Mucosa of gallbladder (tissue), 1 donor: ENCODE results near the gene GRAMD1A. TPM values are rescaled to one million over a fixed set of nuclear protein-coding genes. Genes with fewer than 3 reads are reported as not detected.
A peak's percentile ranks its signal among the peaks of the same experiment; 100 is the strongest.
"Not testable (repeated sequence)": the region's sequence is repeated elsewhere in the genome, so short reads cannot be mapped to it uniquely, and the experiment has no call there.

Experiments used
- DNase-seq: peaks from one replicate; pipeline ENCODE4 v3.0.0-alpha.2; 2020; ENCODE audit warnings: low spot score
- total RNA-seq: library from RNA; stranded (reverse); gene quantifications from one replicate; pipeline ENCODE4 v1.2.1, GENCODE V29; 2021
- donor health status: DM: no; HTN: no; CAD: no.

The GRAMD1A gene
- total RNA-seq, 1 donor from 2014 or later, result 31.7 TPM

- no peak for DNase-seq
Measured at GRCh38 chr19:35002037-35002535, 2.0 kb downstream of the GRAMD1A start.

DNA sequence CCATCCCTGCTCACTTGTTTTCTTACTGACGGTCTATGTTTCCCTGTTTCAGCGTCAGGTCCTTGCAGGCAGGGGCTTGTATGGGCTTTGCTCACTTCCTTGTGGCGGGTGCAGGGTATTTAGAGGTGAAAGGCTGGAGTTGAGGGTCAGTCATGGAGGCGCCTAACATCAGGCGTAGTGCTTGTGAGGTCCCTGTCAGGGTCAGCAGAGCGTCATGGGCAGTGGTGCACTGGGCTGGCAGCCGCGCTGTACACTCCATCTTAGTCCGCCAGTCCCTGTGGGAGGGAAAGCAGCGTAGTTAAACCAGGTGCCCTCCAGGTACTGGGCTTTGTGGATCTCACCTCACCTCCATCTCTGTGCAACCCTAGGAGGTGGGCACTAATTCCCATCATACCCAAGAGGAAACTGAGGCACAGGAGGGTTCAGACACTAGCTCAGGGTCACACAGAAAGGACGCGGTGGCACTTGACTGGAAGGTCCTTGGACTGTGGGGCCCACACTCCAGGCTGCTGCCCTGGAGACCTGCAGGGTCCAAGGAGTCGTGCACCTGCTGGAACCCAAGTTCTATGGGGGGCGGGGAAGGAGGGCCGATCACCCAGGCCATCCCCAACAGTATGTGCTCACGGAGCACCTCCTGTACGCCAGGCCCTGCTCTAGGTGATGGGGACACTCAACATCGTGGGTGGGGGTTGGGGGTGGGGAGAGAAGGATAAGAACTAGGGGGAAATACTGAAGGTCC, 4.6 kb downstream of the GRAMD1A start:
- no peak for DNase-seq

DNA sequence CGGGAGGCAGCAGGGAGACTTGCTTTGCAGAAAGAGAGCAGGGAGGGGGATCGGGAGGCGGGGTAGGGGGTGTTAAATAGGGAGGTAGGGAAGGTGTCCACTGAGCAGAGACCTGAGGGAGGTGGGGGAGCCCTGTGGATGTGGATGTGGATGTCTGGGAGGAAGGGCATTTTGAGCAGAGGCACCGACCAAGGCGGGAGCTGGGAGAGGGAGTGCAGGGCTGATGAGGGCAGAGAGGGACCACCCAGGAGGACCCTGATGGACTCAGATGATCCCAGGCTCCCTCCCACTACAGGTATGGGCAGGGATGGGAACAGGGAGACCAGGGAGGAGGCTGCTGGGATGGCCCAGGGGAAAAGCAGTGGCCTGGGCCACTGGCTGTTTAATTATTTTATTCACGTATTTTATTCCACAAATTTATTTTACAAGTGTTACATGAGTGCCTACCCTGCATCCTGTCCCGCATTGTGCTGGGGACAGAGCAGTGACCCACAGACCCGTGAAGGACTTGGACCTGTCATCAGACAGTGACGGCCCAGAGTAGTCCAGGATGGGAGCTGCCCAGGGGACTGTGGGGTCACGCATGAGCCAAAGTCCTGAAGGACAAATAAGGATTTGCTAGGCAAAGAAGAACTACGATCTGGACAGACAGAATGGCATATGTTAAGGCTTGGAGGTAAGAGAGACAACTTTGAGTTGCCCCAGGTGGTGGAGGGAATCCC, 5.3 kb downstream of the GRAMD1A start:
- no peak for DNase-seq

DNA sequence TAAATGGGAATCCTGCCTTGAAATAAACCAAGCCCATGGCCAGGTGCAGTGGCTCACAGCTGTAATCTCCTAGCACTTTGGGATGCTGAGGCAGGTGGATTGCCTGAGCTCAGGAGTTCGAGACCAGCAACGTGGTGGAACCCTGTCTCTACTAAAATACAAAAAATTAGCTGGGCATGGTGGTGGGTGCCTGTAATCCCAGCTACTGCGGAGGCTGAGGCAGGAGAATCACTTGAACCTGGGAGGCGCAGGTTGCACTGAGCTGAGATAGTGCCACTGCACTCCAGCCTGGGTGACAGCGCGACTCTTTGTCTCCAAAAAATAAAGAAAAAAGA, 5.9 kb downstream of the GRAMD1A start:
- not testable (repeated sequence) for DNase-seq

- peak; percentile 74 for DNase-seq
Measured at GRCh38 chr19:35006342-35006998, 6.3 kb downstream of the GRAMD1A start.

GRCh38 chr19:35006999-35007365, 6.9 kb downstream of the GRAMD1A start:
- no peak for DNase-seq

DNA sequence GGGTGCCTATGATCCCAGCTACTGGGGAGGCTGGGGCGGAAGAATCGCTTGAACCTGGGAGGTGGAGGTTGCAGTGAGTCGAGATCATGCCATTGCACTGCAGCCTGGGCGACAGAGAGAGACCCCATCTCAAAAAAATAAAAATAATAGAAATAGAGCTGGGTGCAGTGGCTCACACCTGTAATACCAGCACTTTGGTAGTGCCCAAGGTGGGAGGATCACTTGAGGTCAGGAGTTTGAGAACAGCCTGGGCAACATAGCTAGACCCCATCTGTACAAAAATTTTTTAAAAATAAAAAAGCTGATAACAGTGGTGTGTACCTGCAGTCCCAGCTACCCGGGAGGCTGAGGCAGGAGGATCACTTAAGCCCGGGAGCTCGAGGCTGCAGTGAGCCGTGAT, 7.3 kb downstream of the GRAMD1A start:
- DNase-seq, result not testable (repeated sequence)

DNA sequence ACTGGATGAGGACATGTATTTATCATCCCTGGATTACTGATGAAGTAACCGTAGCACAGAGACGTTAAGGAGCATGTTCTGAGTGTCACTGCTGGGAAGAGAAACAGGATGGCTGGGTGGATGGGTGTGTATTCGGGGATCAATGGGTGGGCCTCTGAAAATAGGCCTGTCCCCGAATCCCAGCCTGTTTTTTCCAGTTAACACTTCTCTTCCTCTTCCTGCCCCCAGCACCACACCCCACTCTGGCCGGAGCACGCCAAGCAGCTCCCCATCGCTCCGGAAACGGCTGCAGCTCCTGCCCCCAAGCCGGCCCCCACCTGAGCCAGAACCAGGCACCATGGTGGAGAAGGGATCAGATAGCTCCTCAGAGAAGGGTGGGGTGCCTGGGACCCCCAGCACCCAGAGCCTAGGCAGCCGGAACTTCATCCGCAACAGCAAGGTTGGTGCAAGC, 8.8 kb downstream of the GRAMD1A start:
- no peak for DNase-seq

DNA sequence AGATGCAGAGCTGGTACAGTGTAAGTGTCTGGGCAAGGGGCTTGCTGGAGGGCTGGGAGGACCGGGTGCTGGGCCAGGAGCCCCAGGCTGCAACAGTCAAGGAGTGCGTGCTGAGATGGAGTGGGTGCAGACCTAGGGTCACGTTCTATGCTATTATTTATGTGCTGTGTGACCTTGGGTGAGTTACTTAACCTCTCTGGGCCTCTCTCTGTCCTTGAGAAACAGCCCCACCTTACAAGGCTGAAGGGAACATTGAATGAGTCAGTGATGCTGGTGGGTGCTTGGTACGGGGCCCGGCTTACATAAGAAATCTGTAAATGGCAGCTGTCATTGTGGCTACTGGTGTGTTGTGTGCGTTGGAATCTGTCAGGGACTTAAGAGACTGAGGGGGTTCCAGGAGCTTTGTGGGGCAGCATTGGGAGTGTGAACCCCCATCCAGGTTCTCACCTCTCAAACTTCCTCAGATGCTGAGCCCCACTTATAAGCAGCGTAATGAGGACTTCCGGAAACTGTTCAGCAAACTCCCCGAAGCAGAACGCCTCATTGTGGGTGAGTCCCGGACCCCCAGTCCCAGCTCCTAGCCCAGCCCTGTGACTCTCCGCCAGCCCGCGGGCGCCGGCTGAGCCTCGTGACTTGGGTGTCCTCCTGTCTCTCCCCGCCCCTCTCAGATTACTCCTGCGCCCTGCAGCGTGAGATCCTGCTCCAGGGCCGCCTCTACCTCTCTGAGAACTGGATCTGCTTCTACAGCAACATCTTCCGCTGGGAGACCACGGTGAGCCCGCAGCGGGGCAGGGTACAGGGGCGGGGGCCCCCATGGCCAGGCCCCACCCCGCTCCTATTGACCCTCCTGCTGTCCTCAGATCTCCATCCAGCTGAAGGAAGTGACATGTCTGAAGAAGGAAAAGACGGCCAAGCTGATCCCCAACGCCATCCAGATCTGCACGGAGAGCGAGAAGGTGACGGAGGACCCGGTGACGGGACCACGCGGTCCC, 9.6 kb downstream of the GRAMD1A start:
- DNase-seq, result no peak

- DNase-seq, result no peak
Measured at GRCh38 chr19:35011091-35011689, 11.1 kb downstream of the GRAMD1A start.

- DNase-seq, result no peak
Measured at GRCh38 chr19:35011737-35012682, 11.9 kb downstream of the GRAMD1A start.

DNA sequence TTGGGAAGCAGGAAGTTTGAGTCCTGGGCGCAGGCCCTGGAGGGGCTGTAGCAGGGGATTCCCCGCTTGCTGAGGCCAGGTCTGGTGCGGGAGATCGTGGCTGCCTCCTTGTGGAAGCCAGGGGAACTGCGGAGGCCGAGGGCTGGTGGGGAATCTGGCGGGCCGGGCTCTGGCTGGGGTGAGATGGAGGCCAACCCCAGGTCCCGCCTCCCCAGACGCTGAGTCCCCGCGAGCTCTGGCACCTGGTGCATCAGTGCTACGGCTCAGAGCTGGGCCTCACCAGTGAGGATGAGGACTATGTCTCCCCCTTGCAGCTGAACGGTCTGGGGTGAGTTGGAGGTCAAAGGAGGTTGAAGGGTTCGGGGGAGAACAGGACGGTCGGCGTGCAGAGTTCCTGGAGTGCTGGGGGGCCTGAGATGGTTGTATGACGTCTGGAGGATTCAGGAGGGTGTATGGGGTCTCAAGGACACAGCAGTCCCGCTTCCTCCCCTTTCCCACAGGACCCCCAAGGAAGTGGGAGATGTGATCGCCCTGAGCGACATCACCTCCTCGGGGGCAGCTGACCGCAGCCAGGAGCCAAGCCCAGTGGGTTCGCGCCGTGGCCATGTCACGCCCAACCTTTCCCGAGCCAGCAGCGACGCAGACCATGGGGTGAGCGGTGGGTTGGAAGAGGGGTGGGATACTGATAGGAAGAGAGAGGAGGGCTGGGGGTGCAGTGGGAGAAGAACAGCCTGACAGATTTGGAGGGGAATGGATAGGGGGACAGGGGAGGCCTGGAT, 13.1 kb downstream of the GRAMD1A start:
- peak; percentile 70 for DNase-seq

- DNase-seq, result peak; percentile 41
Measured at GRCh38 chr19:35013820-35014754, 14.0 kb downstream of the GRAMD1A start.

DNA sequence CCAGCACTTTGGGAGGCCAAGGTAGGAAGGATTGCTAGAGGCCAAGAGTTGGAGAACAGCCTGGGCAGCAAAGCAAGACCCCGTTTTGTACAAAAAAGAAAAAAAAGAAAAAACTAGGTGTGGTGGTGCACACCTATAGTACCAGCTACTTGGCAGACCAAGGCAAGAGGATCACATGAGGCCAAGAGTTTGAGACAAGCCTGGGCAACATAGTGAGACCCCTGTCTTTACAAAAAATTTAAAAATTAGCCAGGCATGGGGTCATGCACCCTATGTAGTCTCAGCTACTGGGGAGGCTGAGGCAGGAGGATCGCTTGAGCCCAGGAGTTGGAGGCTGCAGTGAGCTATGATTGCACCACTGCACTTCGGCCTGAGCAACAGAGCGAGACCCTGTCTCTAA, 14.7 kb downstream of the GRAMD1A start:
- not testable (repeated sequence) for DNase-seq

DNA sequence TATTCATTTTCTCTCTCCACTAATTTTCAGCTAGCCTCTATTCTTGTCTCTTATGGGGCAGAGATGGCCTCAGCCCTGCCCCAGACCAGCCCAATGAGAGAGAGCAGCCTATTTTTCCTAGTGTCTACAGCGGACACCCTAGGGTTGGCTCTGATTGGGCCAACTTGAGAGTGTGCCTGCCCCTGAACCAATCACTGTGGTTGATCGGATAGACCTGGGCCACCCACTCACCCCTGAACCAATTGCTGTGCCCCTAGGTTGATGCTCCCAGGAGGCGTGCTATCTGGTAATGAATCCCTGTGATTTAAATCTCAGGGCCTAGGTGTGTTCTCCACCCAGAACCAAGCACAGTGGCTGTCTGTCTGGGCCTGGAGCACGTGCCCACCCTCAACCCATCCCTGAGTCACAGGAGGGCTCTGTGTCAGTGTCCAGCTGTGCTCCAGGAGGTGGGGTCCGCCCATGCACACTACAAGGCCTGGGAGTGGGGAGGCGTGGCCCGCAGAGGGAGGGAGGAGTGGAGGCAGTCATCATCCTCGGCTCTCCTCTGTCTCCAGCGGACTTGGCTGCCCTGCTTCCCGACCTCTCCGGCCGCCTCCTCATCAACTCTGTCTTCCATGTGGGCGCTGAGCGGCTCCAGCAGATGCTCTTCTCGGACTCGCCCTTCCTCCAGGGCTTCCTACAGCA, 15.3 kb downstream of the GRAMD1A start:
- no peak for DNase-seq

- no peak for DNase-seq
Measured at GRCh38 chr19:35015954-35016351, 15.8 kb downstream of the GRAMD1A start.

GRCh38 chr19:35017507-35017906, 17.4 kb downstream of the GRAMD1A start:
- no peak for DNase-seq
